Breast epithelium (tissue), 3 donors: ENCODE measurements around the gene ZNF496.

Experiments
- POLR2A ChIP-seq: fragments of 450-650 bp; IDR thresholded peaks from one replicate; pipeline ENCODE4 v1.6.1; 2016; ENCODE audit warnings: antibody characterized with exemption, mild to moderate bottlenecking, moderate library complexity
- TF ChIP-seq, protein P1 (sequence below), 3 donors: fragments of 450-650 bp; IDR thresholded peaks; one replicate each; pipeline ENCODE4 v1.5.1; 2016 to 2017; ENCODE audit warnings: antibody characterized with exemption in 3 of 3, mild to moderate bottlenecking in 3 of 3, moderate library complexity in 3 of 3

DNA sequence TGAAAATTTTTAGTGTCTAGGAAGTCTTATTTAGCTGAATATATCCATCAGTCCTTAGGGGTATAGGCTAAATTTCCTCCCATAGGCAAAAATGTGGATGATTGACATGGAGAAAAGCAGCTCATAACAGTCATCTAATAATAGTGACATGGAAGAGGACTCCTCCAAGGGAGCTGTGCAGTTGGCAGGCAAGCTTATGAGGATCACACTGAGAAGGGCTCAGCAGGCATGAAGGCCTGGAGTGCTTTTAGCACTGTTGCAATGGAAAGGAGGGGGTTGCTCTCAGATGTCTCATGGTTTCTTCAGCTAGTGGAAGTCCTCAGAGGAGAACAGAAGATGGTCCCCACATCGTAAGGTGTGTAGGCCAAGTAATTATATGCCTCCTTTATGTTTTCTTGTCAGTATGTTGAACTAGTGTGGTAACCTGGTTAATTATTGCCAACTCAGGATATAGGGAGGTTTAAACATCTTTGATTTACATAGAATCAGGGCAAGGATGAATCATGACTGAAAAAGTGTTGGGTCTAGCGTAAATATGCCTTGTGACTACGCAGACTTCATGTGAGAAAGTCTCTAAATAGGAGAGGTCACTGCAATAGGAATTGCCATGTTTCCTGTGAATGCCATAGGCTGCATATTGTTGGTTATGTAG lies 56.9 kb downstream of the ZNF496 start:
- no peak for TF ChIP-seq POLR2A
- TF ChIP-seq, protein P1, sequence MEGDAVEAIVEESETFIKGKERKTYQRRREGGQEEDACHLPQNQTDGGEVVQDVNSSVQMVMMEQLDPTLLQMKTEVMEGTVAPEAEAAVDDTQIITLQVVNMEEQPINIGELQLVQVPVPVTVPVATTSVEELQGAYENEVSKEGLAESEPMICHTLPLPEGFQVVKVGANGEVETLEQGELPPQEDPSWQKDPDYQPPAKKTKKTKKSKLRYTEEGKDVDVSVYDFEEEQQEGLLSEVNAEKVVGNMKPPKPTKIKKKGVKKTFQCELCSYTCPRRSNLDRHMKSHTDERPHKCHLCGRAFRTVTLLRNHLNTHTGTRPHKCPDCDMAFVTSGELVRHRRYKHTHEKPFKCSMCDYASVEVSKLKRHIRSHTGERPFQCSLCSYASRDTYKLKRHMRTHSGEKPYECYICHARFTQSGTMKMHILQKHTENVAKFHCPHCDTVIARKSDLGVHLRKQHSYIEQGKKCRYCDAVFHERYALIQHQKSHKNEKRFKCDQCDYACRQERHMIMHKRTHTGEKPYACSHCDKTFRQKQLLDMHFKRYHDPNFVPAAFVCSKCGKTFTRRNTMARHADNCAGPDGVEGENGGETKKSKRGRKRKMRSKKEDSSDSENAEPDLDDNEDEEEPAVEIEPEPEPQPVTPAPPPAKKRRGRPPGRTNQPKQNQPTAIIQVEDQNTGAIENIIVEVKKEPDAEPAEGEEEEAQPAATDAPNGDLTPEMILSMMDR (IDR thresholded peaks at IDR 0.05) = no peak
